AG10803 (cell line): ENCODE results near the gene SS18.

Experiments used
- DNase-seq: peaks from one replicate; pipeline ENCODE4 v3.0.0; 2010; ENCODE audit warnings: low read depth
- H3K4me3 ChIP-seq: 2 replicates; pipeline ENCODE4 v1.5.1; 2011; ENCODE audit warnings: mild to moderate bottlenecking, low read length, control low read depth
- TF ChIP-seq, protein P1 (sequence below): conservative IDR thresholded peaks from 2 replicates; pipeline ENCODE4 v1.5.1; 2011; ENCODE audit warnings: mild to moderate bottlenecking, low read length, control low read depth, inconsistent platforms

The SS18 gene

DNA sequence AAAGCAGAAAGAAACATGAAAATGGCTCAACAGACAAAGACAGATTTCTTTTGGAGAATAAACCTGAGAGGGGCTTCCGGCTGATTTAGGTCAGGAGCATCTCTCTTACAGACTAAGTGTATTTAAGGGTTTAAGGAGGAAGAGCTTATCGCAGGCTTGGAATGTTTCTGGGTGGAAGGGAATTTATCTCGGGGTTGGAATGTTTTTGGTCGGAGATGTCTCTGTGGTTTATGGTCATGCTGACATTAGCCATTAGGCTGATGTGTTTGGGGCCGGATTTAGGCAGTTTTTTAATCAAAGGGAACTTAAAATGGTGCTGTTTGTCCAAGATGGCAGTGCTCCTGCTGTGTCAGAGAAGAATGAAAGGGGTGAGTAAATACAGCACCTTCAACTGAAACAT, 28.8 kb upstream of the SS18 start:
- no peak overlapping the region for H3K4me3 ChIP-seq
- peak; percentile 3 for DNase-seq
- TF ChIP-seq, protein P1, sequence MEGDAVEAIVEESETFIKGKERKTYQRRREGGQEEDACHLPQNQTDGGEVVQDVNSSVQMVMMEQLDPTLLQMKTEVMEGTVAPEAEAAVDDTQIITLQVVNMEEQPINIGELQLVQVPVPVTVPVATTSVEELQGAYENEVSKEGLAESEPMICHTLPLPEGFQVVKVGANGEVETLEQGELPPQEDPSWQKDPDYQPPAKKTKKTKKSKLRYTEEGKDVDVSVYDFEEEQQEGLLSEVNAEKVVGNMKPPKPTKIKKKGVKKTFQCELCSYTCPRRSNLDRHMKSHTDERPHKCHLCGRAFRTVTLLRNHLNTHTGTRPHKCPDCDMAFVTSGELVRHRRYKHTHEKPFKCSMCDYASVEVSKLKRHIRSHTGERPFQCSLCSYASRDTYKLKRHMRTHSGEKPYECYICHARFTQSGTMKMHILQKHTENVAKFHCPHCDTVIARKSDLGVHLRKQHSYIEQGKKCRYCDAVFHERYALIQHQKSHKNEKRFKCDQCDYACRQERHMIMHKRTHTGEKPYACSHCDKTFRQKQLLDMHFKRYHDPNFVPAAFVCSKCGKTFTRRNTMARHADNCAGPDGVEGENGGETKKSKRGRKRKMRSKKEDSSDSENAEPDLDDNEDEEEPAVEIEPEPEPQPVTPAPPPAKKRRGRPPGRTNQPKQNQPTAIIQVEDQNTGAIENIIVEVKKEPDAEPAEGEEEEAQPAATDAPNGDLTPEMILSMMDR = no peak

DNA sequence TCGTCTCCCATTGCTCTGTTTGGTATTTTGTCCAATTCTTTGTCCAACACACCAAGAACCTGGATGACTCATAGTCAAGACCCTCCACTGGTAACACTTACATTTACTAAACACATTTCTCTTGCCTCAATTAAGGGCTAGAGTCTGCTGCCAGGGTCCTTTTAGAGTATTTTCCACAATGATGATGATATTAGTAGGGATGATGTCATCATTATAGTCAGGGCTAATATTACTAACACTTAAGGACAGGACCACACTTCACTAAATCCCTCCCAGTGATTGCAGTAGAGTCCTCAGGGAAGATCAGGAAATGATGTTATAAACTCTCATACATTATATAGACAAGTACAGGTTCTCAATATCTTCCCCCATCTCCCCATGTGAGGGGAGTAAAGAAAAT, 13.6 kb upstream of the SS18 start:
- no peak for DNase-seq
- H3K4me3 ChIP-seq = no peak overlapping the region
- TF ChIP-seq, protein P1 = no peak

DNA sequence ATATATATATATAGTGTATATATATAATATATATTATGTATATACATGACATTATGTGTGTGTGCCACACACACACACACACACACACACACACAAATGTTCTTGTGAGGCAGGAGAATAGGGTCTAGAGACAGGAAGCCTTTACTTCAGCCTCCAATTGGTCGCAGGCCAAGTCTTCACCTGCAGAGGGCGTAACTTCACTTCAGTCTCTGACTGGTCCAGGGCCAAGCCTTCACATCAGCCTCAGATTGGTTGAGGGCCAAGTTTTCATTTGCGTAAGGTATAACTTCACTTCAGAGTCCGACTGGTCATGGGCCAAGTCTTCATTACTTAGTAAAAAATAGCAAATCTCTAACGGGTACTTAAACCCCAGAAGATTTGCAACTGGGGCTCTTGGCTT, 13.2 kb upstream of the SS18 start:
- TF ChIP-seq, protein P1 = no peak
- no peak overlapping the region for H3K4me3 ChIP-seq
- no peak for DNase-seq

DNA sequence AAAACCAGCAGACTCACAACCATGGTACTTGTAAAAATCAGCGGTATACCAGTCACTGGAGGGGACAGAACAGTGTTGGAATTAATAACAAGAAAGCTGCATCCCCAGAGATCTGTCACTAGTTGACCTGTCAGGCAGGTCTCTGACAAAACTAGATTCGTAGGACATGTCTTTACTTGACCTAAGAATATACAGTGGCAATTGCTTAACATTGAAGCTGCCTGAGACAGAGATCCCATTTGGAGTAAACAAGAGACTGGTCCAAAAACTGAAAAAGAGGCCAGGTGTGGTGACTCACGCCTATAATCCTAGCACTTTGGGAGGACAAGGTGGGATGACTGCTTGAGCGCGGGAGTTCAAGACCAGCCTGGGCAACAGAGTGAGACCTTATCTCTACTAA, 7.2 kb upstream of the SS18 start:
- no peak overlapping the region for H3K4me3 ChIP-seq
- DNase-seq = no peak

DNA sequence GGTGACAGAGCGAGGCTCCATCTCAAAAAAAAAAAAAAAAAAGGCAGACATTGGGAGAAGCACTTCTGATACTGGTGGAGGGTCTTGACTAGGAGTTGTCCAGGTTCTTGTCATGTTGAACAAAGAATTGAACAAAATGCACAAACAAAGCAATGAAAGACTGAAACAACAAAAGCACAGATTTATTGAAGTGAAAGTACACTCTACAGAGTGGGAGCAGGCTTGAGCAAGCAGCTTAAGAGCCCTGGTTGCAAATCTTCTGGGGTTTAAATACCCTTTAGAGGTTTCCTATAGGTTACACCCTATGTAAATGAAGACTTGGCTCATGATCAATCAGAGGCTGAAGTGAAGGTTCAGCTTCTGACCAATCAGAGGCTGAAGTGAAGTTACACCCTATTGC, 6.4 kb upstream of the SS18 start:
- TF ChIP-seq, protein P1 = no peak
- H3K4me3 ChIP-seq = no peak overlapping the region
- no peak for DNase-seq

More for the DNA sequence above, 7.2 kb upstream of the SS18 start:
- TF ChIP-seq, protein P1 = no peak

DNA sequence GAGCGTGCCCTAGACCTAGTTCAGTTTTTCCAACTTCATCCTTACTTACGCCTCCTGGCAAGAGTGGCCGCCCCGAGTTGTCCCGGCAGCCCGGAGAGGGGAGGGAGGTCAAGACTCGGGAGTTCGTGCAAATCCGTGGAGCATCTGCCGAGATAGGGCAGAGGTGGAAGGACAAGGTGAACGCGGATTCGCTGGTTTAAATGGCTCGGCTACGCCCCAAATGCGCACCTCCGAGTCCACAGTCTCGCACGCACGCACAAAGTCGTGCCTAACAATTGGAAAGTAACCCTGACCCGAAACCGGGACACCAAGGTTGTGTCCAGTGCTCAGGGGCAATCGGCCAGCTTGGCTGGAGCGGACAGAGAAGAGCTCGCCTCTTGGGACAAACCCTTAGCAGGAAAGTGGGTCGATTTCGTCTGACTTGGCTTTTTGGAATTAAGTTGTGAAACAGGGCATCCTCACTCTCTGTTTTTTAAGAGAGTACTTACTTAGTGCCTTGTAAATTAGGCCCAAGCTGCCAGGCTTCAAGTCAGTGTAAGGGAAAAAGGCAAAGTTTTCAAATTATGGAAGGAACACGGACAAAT, 726 bp upstream of the SS18 start:
- TF ChIP-seq, protein P1 = no peak
- no peak for DNase-seq
- H3K4me3 ChIP-seq = peak overlapping the region; percentile 85

DNA sequence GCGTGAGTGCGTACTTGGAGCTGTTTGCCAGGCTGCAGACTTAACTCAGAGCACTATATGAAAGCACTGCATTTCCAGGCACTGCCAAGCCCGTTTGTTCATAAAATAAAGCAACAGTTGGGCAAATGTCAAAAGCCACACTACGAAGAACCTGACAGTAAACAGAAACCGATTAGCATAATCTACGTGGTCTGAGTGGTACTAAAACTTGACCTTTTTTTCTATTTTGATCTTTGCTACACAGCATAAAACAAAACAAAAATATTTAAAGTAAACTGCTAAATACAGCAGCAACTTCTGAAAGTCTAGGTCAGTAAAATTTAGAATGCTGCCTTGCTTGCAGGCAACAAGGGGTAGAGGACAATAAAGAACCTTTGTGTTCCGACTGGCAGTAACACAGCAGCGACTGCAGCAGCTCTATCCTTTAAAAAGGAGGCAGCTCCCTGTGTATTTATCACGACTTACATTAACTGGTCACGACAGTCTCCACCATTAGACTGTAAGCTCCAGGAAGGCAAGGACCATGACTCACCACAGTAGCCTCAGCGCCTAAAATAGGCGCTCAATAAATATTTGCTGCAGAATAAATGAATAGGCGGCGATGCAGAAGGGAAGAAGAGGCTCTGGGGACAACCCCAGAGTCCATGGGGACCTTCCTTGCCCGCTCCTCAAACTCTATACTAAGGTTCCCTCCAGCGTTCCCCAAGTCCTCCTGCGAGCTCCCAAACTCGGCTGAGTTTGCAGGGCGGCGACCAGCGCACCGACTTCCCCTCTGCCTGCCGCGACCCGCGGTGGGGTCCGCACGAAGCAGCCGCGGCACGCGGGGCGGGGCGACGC, 902 bp downstream of the SS18 start:
- TF ChIP-seq, protein P1 = no peak
- peak; percentile 31 for DNase-seq

More for the DNA sequence above, 902 bp downstream of the SS18 start:
- H3K4me3 ChIP-seq = peak overlapping the region; percentile 85
